Loucy (cell line): Measurements from ENCODE around the gene CRHR2.

Experiments
- CTCF ChIP-seq: fragments of 200-600 bp; sonication (generic); conservative IDR thresholded peaks from 2 replicates; pipeline ENCODE4 v1.5.1; 2014; ENCODE audit warnings: mild to moderate bottlenecking, antibody characterized with exemption, low read length
- EZH2phosphoT487 ChIP-seq: fragments of 200-600 bp; IDR thresholded peaks from 2 replicates; pipeline ENCODE4 v1.6.1; 2018; ENCODE audit warnings: antibody characterized with exemption, mild to moderate bottlenecking, moderate library complexity, borderline replicate concordance

GRCh38 chr7:30617359-30617758, 64.9 kb downstream of the CRHR2 start:
- TF ChIP-seq CTCF (no peak), EZH2phosphoT487 (no peak)
